ENCODE results near the gene AK8. TPM values are rescaled to one million over a fixed set of nuclear protein-coding genes. Genes with fewer than 3 reads are reported as not detected.

Gene AK8
- total RNA-seq, 4 donors from 2014 or later, result 0.27 to 1.3 TPM; not detected in 2

DNA sequence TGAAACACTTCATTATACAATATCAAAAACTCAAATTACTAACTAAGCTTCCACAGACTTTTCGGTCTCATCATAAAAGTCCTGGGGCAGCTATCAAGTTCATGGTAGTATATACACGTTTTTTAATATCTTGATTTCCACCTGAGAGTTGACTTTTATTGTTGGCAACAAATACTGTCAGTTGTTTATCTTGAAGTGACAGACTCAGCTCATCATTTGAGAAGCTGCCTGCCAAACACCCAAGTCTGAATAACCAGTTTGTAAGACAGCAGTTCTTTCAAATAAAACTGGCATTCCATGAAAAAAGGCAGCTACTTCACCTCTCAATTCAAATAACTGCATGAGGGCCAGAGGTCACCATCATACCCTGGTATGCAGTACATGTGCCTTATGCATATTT, 31.2 kb upstream of the AK8 start:
- no peaks in the 10 kb centered on the region for H3K27me3 ChIP-seq
- in situ Hi-C loops (cut with MboI; ENCODE audit: low pct_ligation_motif_present in 1 of 4, low pct_unique_long_range_greater_than_20kb in 1 of 4, low sequenced_read_pairs in 3 of 4) (no loop called here), intact Hi-C loops (cut with DNase I; ENCODE audit: low total_unique reads) (loop anchor here (10.0 kb wide), 1 partner anchor 245 kb away; the partner anchor contains the start of gene DDX31)
- no peak for DNase-seq
- H3K4me3 ChIP-seq, result no peak overlapping the region
- no peak overlapping the region for H3K27ac ChIP-seq
- no peak for TF ChIP-seq POLR2AphosphoS5 (IDR thresholded peaks at IDR 0.05)
- H3K4me1 ChIP-seq, result no peaks in the 10 kb centered on the region
- H3K9me3 ChIP-seq, result no peaks in the 10 kb centered on the region
- WGBS, 2 donors (ENCODE audit: low coverage in 1 of 2), result 66 to 80% methylated on average over 2 of the region's 2 CpGs
- peaks cover 0 to 50% (median 13%) of the 10 kb centered on the region in 4 donors for H3K36me3 ChIP-seq

DNA sequence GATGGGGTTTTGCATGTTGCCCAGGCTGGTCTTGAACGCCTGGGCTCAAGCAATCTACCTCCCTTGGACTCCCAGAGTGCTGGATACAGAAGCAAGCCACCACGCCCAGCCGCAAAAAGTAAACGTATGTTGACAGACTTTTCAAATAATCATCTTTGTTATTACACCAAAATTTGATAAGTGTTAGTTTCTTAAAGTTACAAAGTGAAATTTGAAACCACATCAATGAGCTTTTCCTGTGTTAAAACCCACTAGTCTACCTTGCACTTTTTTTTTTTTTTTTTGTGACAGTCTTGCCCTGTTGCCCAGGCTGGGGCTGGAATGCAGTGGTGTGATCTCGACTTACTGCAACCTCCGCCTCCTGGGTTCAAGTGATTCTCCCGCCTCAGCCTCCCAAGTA, 30.6 kb upstream of the AK8 start:
- Histone ChIP-seq H3K4me1 (no peaks in the 10 kb centered on the region), H3K4me3 (no peak overlapping the region), H3K36me3 (peaks cover 0 to 50% (median 13%) of the 10 kb centered on the region in 4 donors), H3K9me3 (no peaks in the 10 kb centered on the region), H3K27ac (no peak overlapping the region), H3K27me3 (no peaks in the 10 kb centered on the region)
- in situ Hi-C loops (cut with MboI; ENCODE audit: low pct_ligation_motif_present in 1 of 4, low pct_unique_long_range_greater_than_20kb in 1 of 4, low sequenced_read_pairs in 3 of 4), result no loop called here
- TF ChIP-seq EP300 (IDR thresholded peaks at IDR 0.05; ENCODE audit: low read depth) (no peak), POLR2A (IDR thresholded peaks at IDR 0.05) (no peak), POLR2AphosphoS5 (IDR thresholded peaks at IDR 0.05) (no peak)
- TF ChIP-seq, protein P1, sequence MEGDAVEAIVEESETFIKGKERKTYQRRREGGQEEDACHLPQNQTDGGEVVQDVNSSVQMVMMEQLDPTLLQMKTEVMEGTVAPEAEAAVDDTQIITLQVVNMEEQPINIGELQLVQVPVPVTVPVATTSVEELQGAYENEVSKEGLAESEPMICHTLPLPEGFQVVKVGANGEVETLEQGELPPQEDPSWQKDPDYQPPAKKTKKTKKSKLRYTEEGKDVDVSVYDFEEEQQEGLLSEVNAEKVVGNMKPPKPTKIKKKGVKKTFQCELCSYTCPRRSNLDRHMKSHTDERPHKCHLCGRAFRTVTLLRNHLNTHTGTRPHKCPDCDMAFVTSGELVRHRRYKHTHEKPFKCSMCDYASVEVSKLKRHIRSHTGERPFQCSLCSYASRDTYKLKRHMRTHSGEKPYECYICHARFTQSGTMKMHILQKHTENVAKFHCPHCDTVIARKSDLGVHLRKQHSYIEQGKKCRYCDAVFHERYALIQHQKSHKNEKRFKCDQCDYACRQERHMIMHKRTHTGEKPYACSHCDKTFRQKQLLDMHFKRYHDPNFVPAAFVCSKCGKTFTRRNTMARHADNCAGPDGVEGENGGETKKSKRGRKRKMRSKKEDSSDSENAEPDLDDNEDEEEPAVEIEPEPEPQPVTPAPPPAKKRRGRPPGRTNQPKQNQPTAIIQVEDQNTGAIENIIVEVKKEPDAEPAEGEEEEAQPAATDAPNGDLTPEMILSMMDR (IDR thresholded peaks at IDR 0.05), result no peak
- intact Hi-C loops (cut with DNase I; ENCODE audit: low total_unique reads), result loop anchor here (10.0 kb wide), 1 partner anchor 244 kb away; the partner anchor contains the start of gene DDX31
- 77 to 78% methylated on average over 5 to 7 of the region's 7 CpGs for WGBS, 2 donors (ENCODE audit: low coverage in 1 of 2)
- no peak for DNase-seq

GRCh38 chr9:132905726-132906125, 27.6 kb upstream of the AK8 start:
- in situ Hi-C loops (cut with MboI; ENCODE audit: low pct_ligation_motif_present in 1 of 4, low pct_unique_long_range_greater_than_20kb in 1 of 4, low sequenced_read_pairs in 3 of 4) (no loop called here), intact Hi-C loops (cut with DNase I; ENCODE audit: low total_unique reads) (loop anchor here (10.0 kb wide), 1 partner anchor 241 kb away; the partner anchor contains the start of gene DDX31)
- Histone ChIP-seq H3K9me3 (no peaks in the 10 kb centered on the region), H3K36me3 (peaks cover 0 to 37% (median 10%) of the 10 kb centered on the region in 4 donors), H3K4me1 (no peaks in the 10 kb centered on the region), H3K4me3 (no peak overlapping the region), H3K27me3 (no peaks in the 10 kb centered on the region), H3K27ac (no peak overlapping the region)
- TF ChIP-seq, protein P1 (IDR thresholded peaks at IDR 0.05), result no peak
- DNase-seq, result no peak
- 96 to 100% methylated on average over 1 to 12 of the region's 12 CpGs for WGBS, 2 donors (ENCODE audit: low coverage in 1 of 2)

GRCh38 chr9:132903574-132904492, 25.7 kb upstream of the AK8 start:
- Histone ChIP-seq H3K4me3 (no peak overlapping the region), H3K36me3 (peaks cover 0 to 31% (median 12%) of the 10 kb centered on the region in 4 donors), H3K4me1 (no peaks in the 10 kb centered on the region), H3K27me3 (no peaks in the 10 kb centered on the region), H3K27ac (no peak overlapping the region), H3K9me3 (no peaks in the 10 kb centered on the region)
- in situ Hi-C loops (cut with MboI; ENCODE audit: low pct_ligation_motif_present in 1 of 4, low pct_unique_long_range_greater_than_20kb in 1 of 4, low sequenced_read_pairs in 3 of 4), result no loop called here
- 84 to 92% methylated on average over 9 to 13 of the region's 13 CpGs for WGBS, 2 donors (ENCODE audit: low coverage in 1 of 2)
- TF ChIP-seq POLR2AphosphoS5 (IDR thresholded peaks at IDR 0.05) (no peak), EP300 (IDR thresholded peaks at IDR 0.05; ENCODE audit: low read depth) (no peak), POLR2A (IDR thresholded peaks at IDR 0.05) (no peak)
- TF ChIP-seq, protein P1 (IDR thresholded peaks at IDR 0.05), result no peak
- intact Hi-C loops (cut with DNase I; ENCODE audit: low total_unique reads), result loop anchor here (10.0 kb wide), 1 partner anchor 239 kb away; the partner anchor contains the start of gene DDX31
- DNase-seq, result no peak

All from transverse colon (tissue), 4 donors.